KMS-11 (cell line): ENCODE measurements around the gene SPDYE6.

Source experiments
- H2AFZ ChIP-seq: fragments of 200-600 bp; sonication (generic); 2 replicates; pipeline ENCODE4 v1.6.1; 2016; ENCODE audit warnings: antibody characterized with exemption, mixed run types, low read depth
- H3K27ac ChIP-seq: fragments of 200-600 bp; sonication (generic); 2 replicates; pipeline ENCODE4 v1.6.1; 2016; ENCODE audit warnings: mild to moderate bottlenecking, mixed run types
- H3K27me3 ChIP-seq: fragments of 200-600 bp; sonication (generic); 2 replicates; pipeline ENCODE4 v1.6.1; 2017; ENCODE audit warnings: mild to moderate bottlenecking, low read depth, mixed run types, moderate library complexity; ENCODE audit not compliant: insufficient read depth
- H3K36me3 ChIP-seq: fragments of 200-600 bp; sonication (generic); 2 replicates; pipeline ENCODE4 v1.6.1; 2017; ENCODE audit warnings: mild to moderate bottlenecking, mixed run types; ENCODE audit not compliant: insufficient read depth
- H3K4me1 ChIP-seq: fragments of 200-600 bp; sonication (generic); 2 replicates; pipeline ENCODE4 v1.6.1; 2016; ENCODE audit warnings: mild to moderate bottlenecking, low read depth, mixed run types; ENCODE audit not compliant: poor library complexity, severe bottlenecking
- H3K4me2 ChIP-seq: fragments of 200-600 bp; sonication (generic); 2 replicates; pipeline ENCODE4 v1.7.0; 2016; ENCODE audit warnings: mild to moderate bottlenecking, mixed run types
- H3K4me3 ChIP-seq: fragments of 200-600 bp; sonication (generic); IDR thresholded peaks from 2 replicates; pipeline ENCODE4 v1.6.1; 2017; ENCODE audit warnings: low read depth, low read length, mixed read lengths; ENCODE audit not compliant: insufficient read depth
- H3K79me2 ChIP-seq: fragments of 200-600 bp; sonication (generic); 2 replicates; pipeline ENCODE4 v1.6.1; 2016; ENCODE audit warnings: low read depth, mixed run types; ENCODE audit not compliant: insufficient read depth
- H3K9ac ChIP-seq: fragments of 200-600 bp; sonication (generic); 2 replicates; pipeline ENCODE4 v1.6.1; 2016; ENCODE audit warnings: mild to moderate bottlenecking, mixed run types
- H4K20me1 ChIP-seq: fragments of 200-600 bp; sonication (generic); 2 replicates; pipeline ENCODE4 v1.6.1; 2016; ENCODE audit warnings: mild to moderate bottlenecking, mixed run types; ENCODE audit not compliant: insufficient read depth
- TF ChIP-seq, protein P1 (sequence below): fragments of 200-600 bp; sonication (generic); conservative IDR thresholded peaks from 2 replicates; pipeline ENCODE4 v1.6.1; 2017; ENCODE audit warnings: low read depth, mild to moderate bottlenecking, antibody characterized with exemption, low read length, moderate library complexity, mixed read lengths

The SPDYE6 gene

GRCh38 chr7:102320601-102321350 lies 35.5 kb downstream of the SPDYE6 start:
- no peak overlapping the region for H3K9ac ChIP-seq
- H3K27me3 ChIP-seq, result no peaks in the 10 kb centered on the region
- H3K4me1 ChIP-seq, result no peaks in the 10 kb centered on the region
- no peak overlapping the region for H2AFZ ChIP-seq
- TF ChIP-seq, protein P1, sequence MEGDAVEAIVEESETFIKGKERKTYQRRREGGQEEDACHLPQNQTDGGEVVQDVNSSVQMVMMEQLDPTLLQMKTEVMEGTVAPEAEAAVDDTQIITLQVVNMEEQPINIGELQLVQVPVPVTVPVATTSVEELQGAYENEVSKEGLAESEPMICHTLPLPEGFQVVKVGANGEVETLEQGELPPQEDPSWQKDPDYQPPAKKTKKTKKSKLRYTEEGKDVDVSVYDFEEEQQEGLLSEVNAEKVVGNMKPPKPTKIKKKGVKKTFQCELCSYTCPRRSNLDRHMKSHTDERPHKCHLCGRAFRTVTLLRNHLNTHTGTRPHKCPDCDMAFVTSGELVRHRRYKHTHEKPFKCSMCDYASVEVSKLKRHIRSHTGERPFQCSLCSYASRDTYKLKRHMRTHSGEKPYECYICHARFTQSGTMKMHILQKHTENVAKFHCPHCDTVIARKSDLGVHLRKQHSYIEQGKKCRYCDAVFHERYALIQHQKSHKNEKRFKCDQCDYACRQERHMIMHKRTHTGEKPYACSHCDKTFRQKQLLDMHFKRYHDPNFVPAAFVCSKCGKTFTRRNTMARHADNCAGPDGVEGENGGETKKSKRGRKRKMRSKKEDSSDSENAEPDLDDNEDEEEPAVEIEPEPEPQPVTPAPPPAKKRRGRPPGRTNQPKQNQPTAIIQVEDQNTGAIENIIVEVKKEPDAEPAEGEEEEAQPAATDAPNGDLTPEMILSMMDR, result no peak
- no peaks in the 10 kb centered on the region for H3K79me2 ChIP-seq
- no peaks in the 10 kb centered on the region for H4K20me1 ChIP-seq
- no peak overlapping the region for H3K27ac ChIP-seq
- no peak overlapping the region for H3K4me2 ChIP-seq
- peaks cover 4% of the 10 kb centered on the region; the same call in 1 of the 2 replicates for H3K36me3 ChIP-seq
- no peak overlapping the region for H3K4me3 ChIP-seq

- H2AFZ ChIP-seq, result no peak overlapping the region
- no peaks in the 10 kb centered on the region for H3K27me3 ChIP-seq
- no peak overlapping the region for H3K4me3 ChIP-seq
- no peaks in the 10 kb centered on the region for H3K79me2 ChIP-seq
- no peak overlapping the region for H3K27ac ChIP-seq
- H3K4me1 ChIP-seq, result no peaks in the 10 kb centered on the region
- H3K4me2 ChIP-seq, result no peak overlapping the region
- no peak overlapping the region for H3K9ac ChIP-seq
- no peaks in the 10 kb centered on the region for H4K20me1 ChIP-seq
- H3K36me3 ChIP-seq, result peaks cover 4% of the 10 kb centered on the region; the same call in 1 of the 2 replicates
- TF ChIP-seq, protein P1, result no peak
Observed at GRCh38 chr7:102320181-102320580, 36.1 kb downstream of the SPDYE6 start.

GRCh38 chr7:102319671-102320070 lies 36.6 kb downstream of the SPDYE6 start:
- Histone ChIP-seq H2AFZ (no peak overlapping the region), H4K20me1 (no peaks in the 10 kb centered on the region), H3K4me2 (no peak overlapping the region), H3K4me3 (no peak overlapping the region), H3K79me2 (no peaks in the 10 kb centered on the region), H3K9ac (no peak overlapping the region), H3K36me3 (peaks cover 9% of the 10 kb centered on the region; the same call in 1 of the 2 replicates), H3K4me1 (no peaks in the 10 kb centered on the region), H3K27me3 (no peaks in the 10 kb centered on the region), H3K27ac (no peak overlapping the region)
- TF ChIP-seq, protein P1, result no peak

GRCh38 chr7:102318482-102318971 lies 37.7 kb downstream of the SPDYE6 start:
- Histone ChIP-seq H3K9ac (no peak overlapping the region), H3K27ac (no peak overlapping the region), H3K4me2 (no peak overlapping the region), H3K36me3 (peaks cover 11% of the 10 kb centered on the region; the same call in 1 of the 2 replicates), H3K79me2 (no peaks in the 10 kb centered on the region), H4K20me1 (no peaks in the 10 kb centered on the region), H3K4me1 (no peaks in the 10 kb centered on the region), H2AFZ (no peak overlapping the region), H3K27me3 (no peaks in the 10 kb centered on the region), H3K4me3 (no peak overlapping the region)
- TF ChIP-seq, protein P1, result no peak
